Measurements from ENCODE around the gene TFEC. TPM values are rescaled to one million over a fixed set of nuclear protein-coding genes. Genes with fewer than 3 reads are reported as not detected.

The TFEC gene, protein sequence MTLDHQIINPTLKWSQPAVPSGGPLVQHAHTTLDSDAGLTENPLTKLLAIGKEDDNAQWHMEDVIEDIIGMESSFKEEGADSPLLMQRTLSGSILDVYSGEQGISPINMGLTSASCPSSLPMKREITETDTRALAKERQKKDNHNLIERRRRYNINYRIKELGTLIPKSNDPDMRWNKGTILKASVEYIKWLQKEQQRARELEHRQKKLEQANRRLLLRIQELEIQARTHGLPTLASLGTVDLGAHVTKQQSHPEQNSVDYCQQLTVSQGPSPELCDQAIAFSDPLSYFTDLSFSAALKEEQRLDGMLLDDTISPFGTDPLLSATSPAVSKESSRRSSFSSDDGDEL
- not detected for total RNA-seq

DNA sequence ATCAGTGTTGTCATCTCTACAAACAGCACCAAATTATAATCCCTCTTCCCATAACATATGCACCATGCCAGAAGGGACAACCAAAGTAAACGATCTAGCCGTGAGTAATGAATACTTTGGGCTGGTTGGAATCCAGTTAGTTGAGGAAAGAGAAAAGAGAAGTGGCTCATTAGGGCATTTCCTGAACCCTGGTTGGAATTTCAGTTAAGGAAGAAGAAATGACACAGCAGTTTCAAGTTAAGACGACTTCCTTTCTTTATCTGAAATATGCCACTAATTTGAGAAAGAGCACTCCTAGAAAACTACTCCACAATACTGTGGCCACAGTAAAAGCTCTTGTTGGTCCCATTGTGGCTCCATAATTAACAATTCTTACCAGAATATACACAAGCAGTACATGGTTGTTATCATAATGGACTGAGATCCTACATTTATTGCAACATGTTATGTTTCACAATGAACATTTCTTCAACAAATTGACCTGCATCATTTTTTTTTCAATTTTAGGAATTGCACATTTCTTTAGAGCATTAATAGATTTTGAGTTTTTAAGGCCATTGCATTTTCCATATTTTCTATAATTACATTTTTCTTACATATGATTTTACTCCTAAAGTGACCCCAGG lies at the start of gene TFEC:
TSS of gene TFEC (minus strand) at position 113 of the 626 bp plus-strand sequence. CDS start 46,322 bp downstream, outside the sequence.
- H3K4me1 Mint-ChIP-seq (ENCODE audit: low read depth) = no peaks in the 10 kb centered on the region
- no peaks in the 10 kb centered on the region for H3K36me3 Mint-ChIP-seq (ENCODE audit: low read depth)
- H3K27ac Mint-ChIP-seq = no peak within 1 kb of the TSS
- ATAC-seq = no peak
- no peaks in the 10 kb centered on the region for H3K9me3 Mint-ChIP-seq
- intact Hi-C loops (cut with micrococcal nuclease) = no loop called here
- ChIA-PET CTCF (no interaction called here), POLR2A (no interaction called here)
- TF ChIP-seq, protein P1, sequence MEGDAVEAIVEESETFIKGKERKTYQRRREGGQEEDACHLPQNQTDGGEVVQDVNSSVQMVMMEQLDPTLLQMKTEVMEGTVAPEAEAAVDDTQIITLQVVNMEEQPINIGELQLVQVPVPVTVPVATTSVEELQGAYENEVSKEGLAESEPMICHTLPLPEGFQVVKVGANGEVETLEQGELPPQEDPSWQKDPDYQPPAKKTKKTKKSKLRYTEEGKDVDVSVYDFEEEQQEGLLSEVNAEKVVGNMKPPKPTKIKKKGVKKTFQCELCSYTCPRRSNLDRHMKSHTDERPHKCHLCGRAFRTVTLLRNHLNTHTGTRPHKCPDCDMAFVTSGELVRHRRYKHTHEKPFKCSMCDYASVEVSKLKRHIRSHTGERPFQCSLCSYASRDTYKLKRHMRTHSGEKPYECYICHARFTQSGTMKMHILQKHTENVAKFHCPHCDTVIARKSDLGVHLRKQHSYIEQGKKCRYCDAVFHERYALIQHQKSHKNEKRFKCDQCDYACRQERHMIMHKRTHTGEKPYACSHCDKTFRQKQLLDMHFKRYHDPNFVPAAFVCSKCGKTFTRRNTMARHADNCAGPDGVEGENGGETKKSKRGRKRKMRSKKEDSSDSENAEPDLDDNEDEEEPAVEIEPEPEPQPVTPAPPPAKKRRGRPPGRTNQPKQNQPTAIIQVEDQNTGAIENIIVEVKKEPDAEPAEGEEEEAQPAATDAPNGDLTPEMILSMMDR (IDR thresholded peaks at IDR 0.05) = no peak
- DNase-seq = no peak
- H3K27me3 Mint-ChIP-seq = peaks cover 8% of the 10 kb centered on the region
- H3K4me3 Mint-ChIP-seq = no peak within 1 kb of the TSS

DNA sequence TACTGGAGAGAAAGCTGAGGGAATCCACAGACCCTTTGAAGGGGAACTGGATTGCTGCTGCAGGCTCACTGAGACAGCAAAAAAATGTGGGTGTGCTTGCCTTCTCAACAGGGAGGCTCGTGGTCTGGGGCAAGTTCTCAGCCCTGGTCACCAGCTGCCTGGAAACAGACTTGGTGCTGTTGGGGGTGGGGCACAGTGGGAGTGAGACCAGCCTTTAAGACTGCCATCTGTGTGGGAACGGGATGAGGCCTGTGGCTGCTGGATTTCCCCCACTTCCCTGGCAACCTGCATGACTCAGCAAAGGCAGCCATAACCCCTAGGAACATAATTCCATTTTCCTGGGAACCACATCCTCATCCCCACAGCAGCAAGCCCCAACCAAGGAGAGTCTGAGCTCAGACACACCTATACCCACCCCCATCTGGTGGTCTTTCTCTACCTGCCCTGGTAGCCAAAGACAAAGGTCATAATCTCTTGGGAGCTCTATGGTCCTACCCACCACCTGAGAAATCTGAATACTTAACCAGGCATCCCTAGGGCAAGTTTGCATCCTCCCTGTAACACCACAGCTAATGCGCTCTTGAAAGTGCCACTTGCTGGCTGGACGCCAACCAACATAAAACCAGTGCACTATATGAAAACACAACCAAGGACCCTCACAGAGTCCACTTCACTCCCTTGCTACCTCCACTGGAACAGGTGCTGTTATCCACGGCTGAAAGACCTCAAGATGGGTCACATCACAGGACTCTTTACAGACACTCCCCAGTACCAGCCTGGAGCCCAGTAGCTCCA lies 45.0 kb upstream of the TFEC start:
- Mint-ChIP-seq H3K27me3 (no peaks in the 10 kb centered on the region), H3K9me3 (no peaks in the 10 kb centered on the region), H3K4me3 (no peak overlapping the region), H3K36me3 (ENCODE audit: low read depth) (no peaks in the 10 kb centered on the region), H3K4me1 (ENCODE audit: low read depth) (no peaks in the 10 kb centered on the region), H3K27ac (no peak overlapping the region)
- DNase-seq (no peak), ATAC-seq (no peak)
- intact Hi-C loops (cut with micrococcal nuclease) = no loop called here
- ChIA-PET CTCF (no interaction called here), POLR2A (no interaction called here)
- TF ChIP-seq, protein P1 (IDR thresholded peaks at IDR 0.05) = no peak

DNA sequence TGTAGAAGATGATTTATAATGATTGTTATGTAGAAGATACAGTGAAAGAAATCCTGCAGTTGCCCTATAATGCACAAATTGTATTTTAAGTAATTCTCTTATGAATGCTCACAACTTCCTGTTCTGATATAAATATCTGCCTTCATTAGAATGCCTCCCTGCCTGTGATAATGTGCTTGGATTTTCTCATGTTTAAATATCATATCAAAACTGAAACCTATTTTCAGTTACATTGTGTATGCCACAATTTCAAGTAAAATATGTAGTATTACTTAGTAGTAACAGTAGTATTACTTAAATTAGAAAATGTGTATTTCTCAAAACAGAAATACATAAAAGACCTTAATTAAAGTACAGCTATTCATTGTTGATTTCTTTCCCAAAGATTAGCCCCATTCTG lies 41.1 kb upstream of the TFEC start:
- intact Hi-C loops (cut with micrococcal nuclease) = no loop called here
- Mint-ChIP-seq H3K4me3 (no peak overlapping the region), H3K27ac (no peak overlapping the region), H3K27me3 (no peaks in the 10 kb centered on the region), H3K9me3 (no peaks in the 10 kb centered on the region), H3K36me3 (ENCODE audit: low read depth) (no peaks in the 10 kb centered on the region), H3K4me1 (ENCODE audit: low read depth) (no peaks in the 10 kb centered on the region)
- TF ChIP-seq, protein P1 (IDR thresholded peaks at IDR 0.05) = no peak
- no peak for DNase-seq
- no peak for ATAC-seq
- CTCF ChIA-PET = no interaction called here
- POLR2A ChIA-PET = no interaction called here

DNA sequence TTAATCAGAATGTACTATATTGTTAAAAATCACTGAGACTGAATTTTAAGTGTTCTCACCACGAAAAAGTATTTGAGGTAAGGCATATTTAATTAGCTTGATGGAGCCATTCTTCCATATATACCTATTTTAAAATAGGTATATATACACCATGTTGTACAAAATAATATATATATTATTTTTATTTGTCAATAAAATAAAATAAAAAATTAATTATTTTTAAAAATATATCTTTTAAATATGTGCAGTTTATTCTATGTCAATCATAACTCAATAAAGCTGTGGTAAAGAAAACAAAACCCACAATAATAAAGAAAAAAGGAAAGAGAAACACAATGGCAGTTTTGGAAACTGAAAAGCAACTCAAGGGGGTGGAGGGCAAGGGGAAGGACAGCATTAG lies 33.6 kb upstream of the TFEC start:
- ATAC-seq (no peak), DNase-seq (no peak)
- POLR2A ChIA-PET = no interaction called here
- TF ChIP-seq, protein P1 (IDR thresholded peaks at IDR 0.05) = no peak
- Mint-ChIP-seq H3K36me3 (ENCODE audit: low read depth) (no peaks in the 10 kb centered on the region), H3K27me3 (no peaks in the 10 kb centered on the region), H3K27ac (no peak overlapping the region), H3K4me3 (no peak overlapping the region), H3K9me3 (no peaks in the 10 kb centered on the region), H3K4me1 (ENCODE audit: low read depth) (no peaks in the 10 kb centered on the region)
- intact Hi-C loops (cut with micrococcal nuclease) = no loop called here
- CTCF ChIA-PET = no interaction called here

DNA sequence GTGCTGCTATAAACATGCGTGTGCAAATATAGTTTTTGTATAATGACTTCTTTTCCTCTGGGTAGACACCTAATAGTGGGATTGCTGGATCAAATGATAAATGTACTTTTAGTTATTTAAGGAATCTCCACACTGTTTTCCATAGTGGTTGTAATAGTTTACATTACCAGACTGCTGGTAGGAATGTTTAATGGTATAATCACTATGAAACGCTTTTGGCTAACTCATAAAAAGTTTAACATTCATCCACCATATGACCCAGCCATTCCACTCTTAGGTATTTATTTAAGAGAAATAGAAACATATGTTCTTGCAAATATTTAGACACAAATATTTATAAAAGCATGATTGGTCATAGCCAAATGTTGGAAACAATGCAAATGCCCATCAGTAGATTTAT lies 32.1 kb upstream of the TFEC start:
- H3K27ac Mint-ChIP-seq = no peak overlapping the region
- ChIA-PET CTCF (no interaction called here), POLR2A (no interaction called here)
- no peaks in the 10 kb centered on the region for H3K27me3 Mint-ChIP-seq
- no peak for ATAC-seq
- no peak for DNase-seq
- H3K9me3 Mint-ChIP-seq = no peaks in the 10 kb centered on the region
- H3K4me3 Mint-ChIP-seq = no peak overlapping the region
- intact Hi-C loops (cut with micrococcal nuclease) = no loop called here
- H3K4me1 Mint-ChIP-seq (ENCODE audit: low read depth) = no peaks in the 10 kb centered on the region
- H3K36me3 Mint-ChIP-seq (ENCODE audit: low read depth) = no peaks in the 10 kb centered on the region
- TF ChIP-seq, protein P1 (IDR thresholded peaks at IDR 0.05) = no peak

Measured in activated CD8-positive, alpha-beta T cell treated with anti-CD3 and anti-CD28 coated beads for 36 hours (primary cell).